ENCODE measurements around the gene CA5B. TPM values are rescaled to one million over a fixed set of nuclear protein-coding genes. Genes with fewer than 3 reads are reported as not detected.
"Not testable (repeated sequence)": the region's sequence is repeated elsewhere in the genome, so short reads cannot be mapped to it uniquely, and the experiment has no call there.

Gene CA5B
- total RNA-seq, 2 donors from 2014 or later, result 14.0 to 31.7 TPM

DNA sequence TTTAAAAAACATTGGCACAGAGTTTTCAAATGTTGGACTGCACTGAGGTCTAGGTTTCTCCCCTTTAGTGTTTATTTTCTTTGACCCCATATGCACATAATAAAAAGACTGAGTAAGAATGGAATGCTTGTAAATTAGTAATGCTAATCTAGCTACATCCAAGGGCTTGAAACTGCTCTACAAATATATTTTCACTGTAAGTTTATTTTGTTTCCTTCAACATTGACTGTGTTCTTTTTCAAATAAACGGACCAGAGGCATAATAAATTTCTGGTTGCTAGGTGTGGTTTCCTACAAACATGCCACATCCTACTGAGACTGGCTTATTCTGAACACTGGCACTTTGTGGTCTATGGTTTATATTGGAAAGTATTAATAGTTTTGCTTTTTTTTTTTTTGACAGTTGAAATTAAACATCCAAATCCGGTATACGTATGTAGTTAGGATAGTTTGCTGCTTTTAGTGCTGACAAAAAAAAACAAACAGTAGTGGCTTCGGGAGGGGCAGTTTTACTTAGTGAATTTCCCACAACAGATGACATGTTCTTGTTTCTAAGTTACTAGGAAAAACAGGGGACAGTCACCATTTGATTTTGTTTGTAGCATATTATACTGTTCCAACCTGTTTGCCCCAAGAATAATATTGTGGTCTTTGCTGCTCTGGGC, 13.2 kb downstream of the CA5B start:
- no peak overlapping the region for H3K27ac Mint-ChIP-seq
- peaks cover 16% of the 10 kb centered on the region for H3K9me3 Mint-ChIP-seq
- Histone ChIP-seq H3K4me3 (ENCODE audit: low read length) (no peak overlapping the region), H3K4me1 (ENCODE audit: control insufficient read depth, insufficient read depth, low read length) (no peaks in the 10 kb centered on the region), H3K9ac (ENCODE audit: extremely low read depth, low read length, poor library complexity, severe bottlenecking) (no peak overlapping the region), H3K9me3 (ENCODE audit: control insufficient read depth, low read length) (no peaks in the 10 kb centered on the region), H3K27me3 (ENCODE audit: control insufficient read depth, insufficient read depth, low read length, poor library complexity, severe bottlenecking) (no peaks in the 10 kb centered on the region), H3K27ac (ENCODE audit: low read depth, low read length) (no peak overlapping the region), H3K36me3 (ENCODE audit: control insufficient read depth, insufficient read depth, low read length) (peaks cover 13% of the 10 kb centered on the region)
- WGBS, 2 experiments (ENCODE audit: insufficient coverage in 1 of 2, insufficient read length in 1 of 2), result 88% methylated on average over 3 of the region's 4 CpGs; no CpG with 5 or more reads in 1 of the 2 experiments
- H3K4me3 Mint-ChIP-seq, result no peak overlapping the region
- no peaks in the 10 kb centered on the region for H3K27me3 Mint-ChIP-seq (ENCODE audit: insufficient read depth)
- TF ChIP-seq, protein P1, sequence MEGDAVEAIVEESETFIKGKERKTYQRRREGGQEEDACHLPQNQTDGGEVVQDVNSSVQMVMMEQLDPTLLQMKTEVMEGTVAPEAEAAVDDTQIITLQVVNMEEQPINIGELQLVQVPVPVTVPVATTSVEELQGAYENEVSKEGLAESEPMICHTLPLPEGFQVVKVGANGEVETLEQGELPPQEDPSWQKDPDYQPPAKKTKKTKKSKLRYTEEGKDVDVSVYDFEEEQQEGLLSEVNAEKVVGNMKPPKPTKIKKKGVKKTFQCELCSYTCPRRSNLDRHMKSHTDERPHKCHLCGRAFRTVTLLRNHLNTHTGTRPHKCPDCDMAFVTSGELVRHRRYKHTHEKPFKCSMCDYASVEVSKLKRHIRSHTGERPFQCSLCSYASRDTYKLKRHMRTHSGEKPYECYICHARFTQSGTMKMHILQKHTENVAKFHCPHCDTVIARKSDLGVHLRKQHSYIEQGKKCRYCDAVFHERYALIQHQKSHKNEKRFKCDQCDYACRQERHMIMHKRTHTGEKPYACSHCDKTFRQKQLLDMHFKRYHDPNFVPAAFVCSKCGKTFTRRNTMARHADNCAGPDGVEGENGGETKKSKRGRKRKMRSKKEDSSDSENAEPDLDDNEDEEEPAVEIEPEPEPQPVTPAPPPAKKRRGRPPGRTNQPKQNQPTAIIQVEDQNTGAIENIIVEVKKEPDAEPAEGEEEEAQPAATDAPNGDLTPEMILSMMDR (conservative IDR thresholded peaks at IDR 0.05), result no peak
- DNase-seq, result no peak
- H3K36me3 Mint-ChIP-seq (ENCODE audit: low read depth), result peaks cover 37% of the 10 kb centered on the region
- H3K4me1 Mint-ChIP-seq, result peaks cover 73% of the 10 kb centered on the region

GRCh38 chrX:15755091-15755490, 17.0 kb downstream of the CA5B start:
- peaks cover 57% of the 10 kb centered on the region for H3K4me1 Mint-ChIP-seq
- Histone ChIP-seq H3K4me3 (ENCODE audit: low read length) (no peak overlapping the region), H3K36me3 (ENCODE audit: control insufficient read depth, insufficient read depth, low read length) (peaks cover 9% of the 10 kb centered on the region), H3K27me3 (ENCODE audit: control insufficient read depth, insufficient read depth, low read length, poor library complexity, severe bottlenecking) (no peaks in the 10 kb centered on the region), H3K4me1 (ENCODE audit: control insufficient read depth, insufficient read depth, low read length) (no peaks in the 10 kb centered on the region), H3K9me3 (ENCODE audit: control insufficient read depth, low read length) (no peaks in the 10 kb centered on the region), H3K27ac (ENCODE audit: low read depth, low read length) (no peak overlapping the region), H3K9ac (ENCODE audit: extremely low read depth, low read length, poor library complexity, severe bottlenecking) (no peak overlapping the region)
- H3K4me3 Mint-ChIP-seq, result no peak overlapping the region
- 95 to 100% methylated on average over 2 of the region's 2 CpGs for WGBS, 2 experiments (ENCODE audit: insufficient coverage in 1 of 2, insufficient read length in 1 of 2)
- peaks cover 16% of the 10 kb centered on the region for H3K9me3 Mint-ChIP-seq
- TF ChIP-seq, protein P1 (conservative IDR thresholded peaks at IDR 0.05), result no peak
- no peak for DNase-seq
- H3K36me3 Mint-ChIP-seq (ENCODE audit: low read depth), result peaks cover 43% of the 10 kb centered on the region
- no peak overlapping the region for H3K27ac Mint-ChIP-seq
- no peaks in the 10 kb centered on the region for H3K27me3 Mint-ChIP-seq (ENCODE audit: insufficient read depth)

DNA sequence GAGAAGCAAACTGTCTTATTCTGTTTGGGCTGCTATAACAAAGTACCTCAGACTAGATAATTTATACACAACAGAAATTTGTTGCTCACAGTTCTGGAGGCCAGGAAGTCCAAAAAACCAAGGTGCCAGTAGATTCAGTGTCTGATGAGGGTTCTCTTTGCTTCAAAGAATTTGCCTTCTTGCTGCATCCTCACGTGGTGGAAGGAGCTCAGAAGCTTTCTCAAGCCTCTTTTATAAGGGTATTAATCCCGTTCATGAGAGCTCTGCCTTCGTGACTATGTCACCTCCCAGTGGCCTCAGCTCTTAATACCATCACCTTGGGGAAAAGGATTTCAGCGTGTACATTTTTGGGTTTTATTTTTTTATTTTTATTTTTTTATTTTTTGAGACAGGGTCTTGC, 20.1 kb downstream of the CA5B start:
- Histone ChIP-seq H3K9me3 (ENCODE audit: control insufficient read depth, low read length) (peaks cover 1% of the 10 kb centered on the region), H3K36me3 (ENCODE audit: control insufficient read depth, insufficient read depth, low read length) (no peaks in the 10 kb centered on the region), H3K27ac (ENCODE audit: low read depth, low read length) (no peak overlapping the region), H3K27me3 (ENCODE audit: control insufficient read depth, insufficient read depth, low read length, poor library complexity, severe bottlenecking) (no peaks in the 10 kb centered on the region), H3K4me3 (ENCODE audit: low read length) (no peak overlapping the region), H3K4me1 (ENCODE audit: control insufficient read depth, insufficient read depth, low read length) (no peaks in the 10 kb centered on the region), H3K9ac (ENCODE audit: extremely low read depth, low read length, poor library complexity, severe bottlenecking) (no peak overlapping the region)
- TF ChIP-seq, protein P1 (conservative IDR thresholded peaks at IDR 0.05), result peak; percentile 21
- Mint-ChIP-seq H3K4me3 (no peak overlapping the region), H3K9me3 (peaks cover 6% of the 10 kb centered on the region), H3K27me3 (ENCODE audit: insufficient read depth) (no peaks in the 10 kb centered on the region), H3K27ac (no peak overlapping the region), H3K4me1 (peaks cover 56% of the 10 kb centered on the region), H3K36me3 (ENCODE audit: low read depth) (peaks cover 20% of the 10 kb centered on the region)
- WGBS, 2 experiments (ENCODE audit: insufficient coverage in 1 of 2, insufficient read length in 1 of 2), result 88 to 97% methylated on average over 2 to 3 of the region's 4 CpGs
- DNase-seq, result no peak

GRCh38 chrX:15759886-15760285, 21.8 kb downstream of the CA5B start:
- not testable (repeated sequence) for H3K9me3 Mint-ChIP-seq; H3K4me3 ChIP-seq (ENCODE audit: low read length); DNase-seq; H3K4me1 ChIP-seq (ENCODE audit: control insufficient read depth, insufficient read depth, low read length); H3K27me3 ChIP-seq (ENCODE audit: control insufficient read depth, insufficient read depth, low read length, poor library complexity, severe bottlenecking); H3K27ac ChIP-seq (ENCODE audit: low read depth, low read length); H3K4me3 Mint-ChIP-seq; H3K36me3 ChIP-seq (ENCODE audit: control insufficient read depth, insufficient read depth, low read length); H3K27ac Mint-ChIP-seq; H3K9ac ChIP-seq (ENCODE audit: extremely low read depth, low read length, poor library complexity, severe bottlenecking); H3K27me3 Mint-ChIP-seq (ENCODE audit: insufficient read depth)
- Mint-ChIP-seq H3K36me3 (ENCODE audit: low read depth) (peaks cover 25% of the 10 kb centered on the region), H3K4me1 (peaks cover 46% of the 10 kb centered on the region)
- 89% methylated on average over 4 of the region's 6 CpGs; no CpG with 5 or more reads in 1 of the 2 experiments for WGBS, 2 experiments (ENCODE audit: insufficient coverage in 1 of 2, insufficient read length in 1 of 2)
- H3K9me3 ChIP-seq (ENCODE audit: control insufficient read depth, low read length), result peaks cover 10% of the 10 kb centered on the region
